SU-DHL-6 (cell line): ENCODE data around the gene MYB.

Source experiments
- H2AFZ ChIP-seq: fragments of 200-600 bp; sonication (generic); 2 replicates; pipeline ENCODE4 v1.6.1; 2014; ENCODE audit warnings: low read depth, mild to moderate bottlenecking, moderate library complexity, mixed read lengths, antibody characterized with exemption, low read length; ENCODE audit not compliant: severe bottlenecking
- H3F3A ChIP-seq: fragments of 200-600 bp; shearing (Covaris generic); 2 replicates; pipeline ENCODE4 v1.6.0; 2016; ENCODE audit warnings: antibody characterized with exemption, mild to moderate bottlenecking; ENCODE audit not compliant: insufficient read depth
- H3K27ac ChIP-seq: fragments of 200-600 bp; sonication (generic); 2 replicates; pipeline ENCODE4 v1.5.1; 2016; ENCODE audit warnings: low read depth, mild to moderate bottlenecking, low read length, moderate library complexity, mixed read lengths
- H3K27me3 ChIP-seq: fragments of 200-600 bp; sonication (generic), shearing (Covaris generic); 2 replicates; pipeline ENCODE4 v1.6.0; 2014; ENCODE audit warnings: mild to moderate bottlenecking, low read length
- H3K36me3 ChIP-seq: fragments of 200-600 bp; sonication (generic); 2 replicates; pipeline ENCODE4 v1.6.1; 2014; ENCODE audit warnings: mild to moderate bottlenecking, low read length, mixed read lengths
- H3K4me2 ChIP-seq: fragments of 300-600, 200-600 bp; shearing (Covaris generic), sonication (generic); 2 replicates; pipeline ENCODE4 v1.6.0; 2014; ENCODE audit warnings: low read length, low read depth, mild to moderate bottlenecking; ENCODE audit not compliant: poor library complexity, severe bottlenecking
- H3K4me3 ChIP-seq: fragments of 200-600 bp; sonication (generic); 2 replicates; pipeline ENCODE4 v1.5.1; 2014; ENCODE audit warnings: antibody characterized with exemption, low read length, mild to moderate bottlenecking, mixed read lengths; ENCODE audit not compliant: insufficient read depth, poor library complexity, severe bottlenecking
- H3K79me2 ChIP-seq: fragments of 200-600 bp; sonication (generic); 2 replicates; pipeline ENCODE4 v1.6.1; 2014; ENCODE audit warnings: mild to moderate bottlenecking, low read length, moderate library complexity; ENCODE audit not compliant: insufficient read depth
- H3K9ac ChIP-seq: fragments of 200-600 bp; sonication (generic); 2 replicates; pipeline ENCODE4 v1.7.0; 2014; ENCODE audit warnings: mild to moderate bottlenecking, low read length
- H3K9me2 ChIP-seq: fragments of 200-600 bp; sonication (generic); replicated peaks from 2 replicates; pipeline ENCODE4 v1.6.1; 2014; ENCODE audit warnings: low read length; ENCODE audit not compliant: insufficient read depth
- H3K9me3 ChIP-seq: fragments of 200-600 bp; sonication (generic); 2 replicates; pipeline ENCODE4 v1.6.1; 2014; ENCODE audit warnings: low read length, mixed read lengths; ENCODE audit not compliant: insufficient read depth
- H4K20me1 ChIP-seq: fragments of 200-600 bp; sonication (generic); 2 replicates; pipeline ENCODE4 v1.6.1; 2014; ENCODE audit warnings: low read depth, mild to moderate bottlenecking, antibody characterized with exemption, low read length, moderate library complexity, mixed read lengths
- CTCF ChIP-seq: fragments of 200-600 bp; sonication (generic); IDR thresholded peaks from one replicate; pipeline ENCODE4 v1.5.1; 2017; ENCODE audit warnings: antibody characterized with exemption, mild to moderate bottlenecking, low read length, moderate library complexity; ENCODE audit not compliant: insufficient read depth, poor library complexity, severe bottlenecking
- EZH2phosphoT487 ChIP-seq: fragments of 200-600 bp; sonication (generic), shearing (Covaris generic); conservative IDR thresholded peaks from 2 replicates; pipeline ENCODE4 v1.6.1; 2018; ENCODE audit warnings: mild to moderate bottlenecking, antibody characterized with exemption, low read length, moderate library complexity, mixed read lengths

Gene MYB

DNA sequence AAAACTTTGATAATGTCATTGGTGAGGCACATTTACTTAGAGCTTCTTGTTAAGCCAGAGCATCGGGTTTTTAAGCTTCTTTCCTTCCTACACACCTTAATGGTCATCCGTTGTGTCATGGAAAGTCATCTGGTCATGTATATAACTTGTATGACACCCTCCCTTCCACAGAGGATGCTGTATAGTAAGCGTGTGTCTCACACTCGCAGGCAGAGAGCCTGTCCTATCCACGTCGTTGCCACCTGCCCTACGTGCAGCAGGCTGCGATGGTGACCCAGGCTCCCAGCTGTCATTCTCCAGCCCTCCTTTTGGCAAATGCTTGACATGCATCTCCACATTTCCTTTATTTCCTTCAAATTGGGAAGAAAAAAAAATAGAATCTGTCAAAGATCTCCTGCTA is 85.6 kb downstream of the MYB start:
- Histone ChIP-seq H3K27ac (no peak overlapping the region), H3K27me3 (no peaks in the 10 kb centered on the region), H3K9ac (no peak overlapping the region)

DNA sequence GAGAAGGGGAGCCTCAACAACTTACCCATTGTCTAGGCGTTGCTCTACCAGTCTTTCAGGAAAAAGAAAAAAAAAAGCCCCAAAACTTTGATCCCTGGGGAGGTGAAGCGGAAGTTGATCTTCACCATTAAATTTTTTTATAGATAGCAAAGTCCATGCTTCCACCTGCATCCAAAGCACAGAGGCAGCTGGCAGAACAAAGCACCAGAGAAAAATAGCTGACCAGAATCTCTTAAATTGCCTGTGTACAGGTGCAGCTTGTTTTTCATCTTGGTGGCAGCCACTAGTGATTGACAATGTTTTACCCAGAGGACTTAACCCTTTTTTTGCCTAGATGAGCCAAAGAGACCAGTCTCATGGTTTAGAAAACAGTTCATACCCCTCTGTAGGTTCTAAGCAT is 86.0 kb downstream of the MYB start:
- Histone ChIP-seq H3K36me3 (no peaks in the 10 kb centered on the region), H3K9ac (no peak overlapping the region), H3F3A (no peaks in the 10 kb centered on the region), H3K9me3 (no peaks in the 10 kb centered on the region), H3K4me3 (no peak overlapping the region), H3K79me2 (no peaks in the 10 kb centered on the region), H3K9me2 (no peaks in the 10 kb centered on the region), H2AFZ (no peak overlapping the region), H3K27me3 (no peaks in the 10 kb centered on the region), H4K20me1 (no peaks in the 10 kb centered on the region), H3K4me2 (no peak overlapping the region), H3K27ac (no peak overlapping the region)
- no peak for TF ChIP-seq CTCF
- no peak for TF ChIP-seq EZH2phosphoT487

More for the DNA sequence above, 85.6 kb downstream of the MYB start:
- H2AFZ ChIP-seq, result no peak overlapping the region
- no peaks in the 10 kb centered on the region for H3K9me3 ChIP-seq
- H3K79me2 ChIP-seq, result no peaks in the 10 kb centered on the region
- H4K20me1 ChIP-seq, result no peaks in the 10 kb centered on the region
- no peak overlapping the region for H3K4me3 ChIP-seq
- no peaks in the 10 kb centered on the region for H3K36me3 ChIP-seq
- no peaks in the 10 kb centered on the region for H3K9me2 ChIP-seq
- TF ChIP-seq EZH2phosphoT487 (no peak), CTCF (no peak)
- H3K4me2 ChIP-seq, result no peak overlapping the region
- H3F3A ChIP-seq, result no peaks in the 10 kb centered on the region

DNA sequence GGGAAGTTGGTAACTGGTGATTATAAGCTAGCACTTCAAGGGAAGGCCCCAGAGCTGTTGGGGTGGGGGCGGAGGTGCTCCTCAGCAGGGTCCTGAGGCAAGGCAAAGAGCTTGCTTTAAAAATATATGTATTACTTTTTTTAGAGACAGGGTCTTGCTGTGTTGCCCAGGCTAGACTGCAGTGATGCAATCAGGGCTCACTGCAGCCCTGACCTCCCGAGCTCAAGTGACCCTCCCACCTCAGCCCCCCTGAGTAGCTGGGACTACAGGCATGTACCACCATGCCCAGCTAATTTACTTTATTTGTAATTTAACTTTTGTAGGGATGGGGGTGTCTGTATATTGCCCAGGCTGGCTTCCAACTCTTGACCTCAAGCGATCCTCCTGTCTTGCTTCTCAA is 87.2 kb downstream of the MYB start:
- H3K9ac ChIP-seq, result no peak overlapping the region
- H2AFZ ChIP-seq, result no peak overlapping the region
- no peaks in the 10 kb centered on the region for H3F3A ChIP-seq
- no peak overlapping the region for H3K27ac ChIP-seq
- no peaks in the 10 kb centered on the region for H3K79me2 ChIP-seq
- no peak overlapping the region for H3K4me3 ChIP-seq
- H3K4me2 ChIP-seq, result no peak overlapping the region
- no peak for TF ChIP-seq EZH2phosphoT487
- no peaks in the 10 kb centered on the region for H3K36me3 ChIP-seq
- no peaks in the 10 kb centered on the region for H3K9me3 ChIP-seq
- no peaks in the 10 kb centered on the region for H3K27me3 ChIP-seq
- H3K9me2 ChIP-seq, result no peaks in the 10 kb centered on the region
- H4K20me1 ChIP-seq, result no peaks in the 10 kb centered on the region

- H3K27ac ChIP-seq, result no peak overlapping the region
- no peaks in the 10 kb centered on the region for H3K36me3 ChIP-seq
- H3K4me2 ChIP-seq, result no peak overlapping the region
- no peaks in the 10 kb centered on the region for H4K20me1 ChIP-seq
- H3K9me2 ChIP-seq, result no peaks in the 10 kb centered on the region
- H2AFZ ChIP-seq, result no peak overlapping the region
- TF ChIP-seq CTCF, result no peak
- TF ChIP-seq EZH2phosphoT487, result no peak
- no peaks in the 10 kb centered on the region for H3F3A ChIP-seq
- H3K9me3 ChIP-seq, result no peaks in the 10 kb centered on the region
- H3K9ac ChIP-seq, result no peak overlapping the region
- no peak overlapping the region for H3K4me3 ChIP-seq
- H3K27me3 ChIP-seq, result no peaks in the 10 kb centered on the region
- H3K79me2 ChIP-seq, result no peaks in the 10 kb centered on the region
Observed at GRCh38 chr6:135268740-135269139, 87.6 kb downstream of the MYB start.
